ENCODE measurements around the gene RPH3AL. TPM values are rescaled to one million over a fixed set of nuclear protein-coding genes. Genes with fewer than 3 reads are reported as not detected.

RPH3AL gene
- total RNA-seq, 1 experiment from 2014 or later = 3.0 TPM

- no peak overlapping the region for H2AFZ ChIP-seq (ENCODE audit: low read length)
- Mint-ChIP-seq H3K27me3 (ENCODE audit: low read depth) (no peaks in the 10 kb centered on the region; the same call in none of the 2 replicates), H3K4me3 (no peak overlapping the region), H3K36me3 (ENCODE audit: insufficient read depth in 1 of 3, low read depth in 3 of 3) (peaks cover 6 to 15% (median 6%) of the 10 kb centered on the region in 3 experiments), H3K27ac (no peak overlapping the region), H3K4me1 (peaks cover 20 to 31% of the 10 kb centered on the region in 2 experiments), H3K9me3 (peaks cover 15% of the 10 kb centered on the region in 2 experiments)
- H3K23me2 ChIP-seq (ENCODE audit: insufficient read length, low read depth, low read length, poor library complexity, severe bottlenecking) = no peaks in the 10 kb centered on the region
- no peak overlapping the region for H2BK120ac ChIP-seq (ENCODE audit: low read depth, low read length, poor library complexity, severe bottlenecking)
- H2BK20ac ChIP-seq (ENCODE audit: low read depth, low read length, poor library complexity, severe bottlenecking) = no peak overlapping the region
- no peak overlapping the region for H3K9ac ChIP-seq (ENCODE audit: extremely low read depth, insufficient read length, low read length)
- H3K79me1 ChIP-seq (ENCODE audit: insufficient read depth, low read depth, low read length, poor library complexity, severe bottlenecking) = no peaks in the 10 kb centered on the region
- TF ChIP-seq, protein P1, sequence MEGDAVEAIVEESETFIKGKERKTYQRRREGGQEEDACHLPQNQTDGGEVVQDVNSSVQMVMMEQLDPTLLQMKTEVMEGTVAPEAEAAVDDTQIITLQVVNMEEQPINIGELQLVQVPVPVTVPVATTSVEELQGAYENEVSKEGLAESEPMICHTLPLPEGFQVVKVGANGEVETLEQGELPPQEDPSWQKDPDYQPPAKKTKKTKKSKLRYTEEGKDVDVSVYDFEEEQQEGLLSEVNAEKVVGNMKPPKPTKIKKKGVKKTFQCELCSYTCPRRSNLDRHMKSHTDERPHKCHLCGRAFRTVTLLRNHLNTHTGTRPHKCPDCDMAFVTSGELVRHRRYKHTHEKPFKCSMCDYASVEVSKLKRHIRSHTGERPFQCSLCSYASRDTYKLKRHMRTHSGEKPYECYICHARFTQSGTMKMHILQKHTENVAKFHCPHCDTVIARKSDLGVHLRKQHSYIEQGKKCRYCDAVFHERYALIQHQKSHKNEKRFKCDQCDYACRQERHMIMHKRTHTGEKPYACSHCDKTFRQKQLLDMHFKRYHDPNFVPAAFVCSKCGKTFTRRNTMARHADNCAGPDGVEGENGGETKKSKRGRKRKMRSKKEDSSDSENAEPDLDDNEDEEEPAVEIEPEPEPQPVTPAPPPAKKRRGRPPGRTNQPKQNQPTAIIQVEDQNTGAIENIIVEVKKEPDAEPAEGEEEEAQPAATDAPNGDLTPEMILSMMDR (conservative IDR thresholded peaks at IDR 0.05) = no peak
- H3K4me1 ChIP-seq (ENCODE audit: insufficient read depth, low read length) = no peaks in the 10 kb centered on the region
- H3K18ac ChIP-seq (ENCODE audit: insufficient read length, low read depth, low read length) = no peak overlapping the region
- no peak overlapping the region for H3T11ph ChIP-seq (ENCODE audit: low read length)
- H4K5ac ChIP-seq (ENCODE audit: insufficient read length, low read depth, low read length) = no peak overlapping the region
- no peak overlapping the region for H2AK5ac ChIP-seq (ENCODE audit: insufficient read length, low read length)
- H3K79me2 ChIP-seq (ENCODE audit: insufficient read depth, low read length) = no peaks in the 10 kb centered on the region
- no peak overlapping the region for H4K8ac ChIP-seq (replicated peaks; ENCODE audit: insufficient read length, low read depth, low read length)
- H3K27me3 ChIP-seq (ENCODE audit: insufficient read depth, low read length) = no peaks in the 10 kb centered on the region
- no peak overlapping the region for H3K4me2 ChIP-seq (ENCODE audit: insufficient read depth, insufficient read length, low read length)
- no peak overlapping the region for H3K27ac ChIP-seq (ENCODE audit: insufficient read length, low read depth, low read length)
- no peaks in the 10 kb centered on the region for H3K9me3 ChIP-seq (ENCODE audit: control insufficient read depth, low read depth, low read length)
- H3K14ac ChIP-seq (ENCODE audit: insufficient read depth, low read length) = no peak overlapping the region
- no peak for DNase-seq
- no peak overlapping the region for H3K23ac ChIP-seq (ENCODE audit: insufficient read length, low read depth, low read length)
- H4K20me1 ChIP-seq (ENCODE audit: control insufficient read depth, insufficient read depth, insufficient read length) = no peaks in the 10 kb centered on the region
- no peak overlapping the region for H2BK15ac ChIP-seq (ENCODE audit: low read depth, low read length)
- H3K56ac ChIP-seq (ENCODE audit: insufficient read length, low read depth, low read length) = no peak overlapping the region
- H2BK12ac ChIP-seq (ENCODE audit: insufficient read length, low read depth, low read length) = no peak overlapping the region
- no peak overlapping the region for H2BK5ac ChIP-seq (ENCODE audit: insufficient read length, low read length)
- no peak overlapping the region for H3K4ac ChIP-seq (ENCODE audit: low read depth, low read length)
- WGBS (ENCODE audit: extremely low coverage, insufficient read length, low lambda C conversion rate) = no CpG with 5 or more reads among the region's 8 CpGs
- H4K91ac ChIP-seq (ENCODE audit: insufficient read length, low read depth, low read length) = no peak overlapping the region
Measured at GRCh38 chr17:353838-354234, 1.2 kb upstream of the RPH3AL start.

Measured in H9 (cell line).